ENCODE measurements around the gene NANP.
"Not testable (repeated sequence)": the region's sequence is repeated elsewhere in the genome, so short reads cannot be mapped to it uniquely, and the experiment has no call there.

NANP gene

DNA sequence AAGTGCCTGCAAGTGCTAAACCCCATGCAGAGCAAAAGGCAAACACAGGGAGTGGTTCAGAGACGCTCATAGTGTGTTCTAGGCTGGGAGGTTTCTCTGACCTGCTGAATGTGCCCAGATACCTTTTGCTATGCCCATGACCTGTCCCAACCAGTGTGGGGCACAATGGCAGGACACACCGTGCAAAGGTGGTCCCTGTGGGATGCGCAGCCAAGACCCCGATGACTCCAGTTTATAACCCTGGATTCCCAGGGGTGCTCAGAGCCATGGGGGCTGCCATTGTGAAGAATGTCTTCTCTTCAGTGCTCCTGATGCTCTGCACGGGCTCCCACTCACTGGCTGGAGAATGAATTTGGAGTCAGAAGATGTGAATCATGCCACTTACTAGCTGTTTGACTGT, 36.3 kb downstream of the NANP start:
- Histone ChIP-seq H3K9me3 (ENCODE audit: control insufficient read depth, low read length) (no peaks in the 10 kb centered on the region), H3K36me3 (ENCODE audit: control insufficient read depth, insufficient read depth, low read length) (no peaks in the 10 kb centered on the region), H3K4me3 (ENCODE audit: insufficient read depth, low read depth, low read length) (no peak overlapping the region), H3K27me3 (ENCODE audit: control insufficient read depth, insufficient read depth, low read length, poor library complexity, severe bottlenecking) (no peaks in the 10 kb centered on the region), H3K4me1 (ENCODE audit: control insufficient read depth, insufficient read depth, low read length) (no peaks in the 10 kb centered on the region), H3K27ac (ENCODE audit: insufficient read depth, low read depth, low read length, poor library complexity, severe bottlenecking) (no peak overlapping the region)
- WGBS, 2 experiments, result 86 to 89% methylated on average over 5 of the region's 5 CpGs

DNA sequence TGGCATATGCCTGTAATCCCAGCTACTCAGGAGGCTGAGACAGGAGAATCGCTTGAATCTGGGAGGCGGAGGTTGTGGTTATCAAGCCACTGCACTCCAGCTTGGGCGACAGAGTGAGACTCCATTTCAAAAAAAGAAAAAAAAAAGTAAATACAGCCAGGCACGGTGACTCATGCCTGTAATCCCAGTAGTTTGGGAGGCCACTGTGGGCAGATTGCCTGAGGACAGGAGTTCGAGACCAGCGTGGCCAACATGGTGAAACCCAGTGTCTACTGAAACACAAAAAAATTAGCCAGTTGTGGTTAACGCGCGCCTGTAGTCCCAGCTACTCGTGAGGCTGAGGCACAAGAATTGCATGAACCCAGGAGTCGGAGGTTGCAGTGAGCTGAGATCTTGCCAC, 36.9 kb downstream of the NANP start:
- WGBS, 2 experiments, result 91 to 92% methylated on average over 11 of the region's 11 CpGs
- H3K9me3 ChIP-seq (ENCODE audit: control insufficient read depth, low read length), result no peaks in the 10 kb centered on the region
- H3K36me3 ChIP-seq (ENCODE audit: control insufficient read depth, insufficient read depth, low read length), result no peaks in the 10 kb centered on the region
- H3K27ac ChIP-seq (ENCODE audit: insufficient read depth, low read depth, low read length, poor library complexity, severe bottlenecking), result no peak overlapping the region
- H3K4me1 ChIP-seq (ENCODE audit: control insufficient read depth, insufficient read depth, low read length), result no peaks in the 10 kb centered on the region
- H3K27me3 ChIP-seq (ENCODE audit: control insufficient read depth, insufficient read depth, low read length, poor library complexity, severe bottlenecking), result no peaks in the 10 kb centered on the region
- H3K4me3 ChIP-seq (ENCODE audit: insufficient read depth, low read depth, low read length), result no peak overlapping the region

DNA sequence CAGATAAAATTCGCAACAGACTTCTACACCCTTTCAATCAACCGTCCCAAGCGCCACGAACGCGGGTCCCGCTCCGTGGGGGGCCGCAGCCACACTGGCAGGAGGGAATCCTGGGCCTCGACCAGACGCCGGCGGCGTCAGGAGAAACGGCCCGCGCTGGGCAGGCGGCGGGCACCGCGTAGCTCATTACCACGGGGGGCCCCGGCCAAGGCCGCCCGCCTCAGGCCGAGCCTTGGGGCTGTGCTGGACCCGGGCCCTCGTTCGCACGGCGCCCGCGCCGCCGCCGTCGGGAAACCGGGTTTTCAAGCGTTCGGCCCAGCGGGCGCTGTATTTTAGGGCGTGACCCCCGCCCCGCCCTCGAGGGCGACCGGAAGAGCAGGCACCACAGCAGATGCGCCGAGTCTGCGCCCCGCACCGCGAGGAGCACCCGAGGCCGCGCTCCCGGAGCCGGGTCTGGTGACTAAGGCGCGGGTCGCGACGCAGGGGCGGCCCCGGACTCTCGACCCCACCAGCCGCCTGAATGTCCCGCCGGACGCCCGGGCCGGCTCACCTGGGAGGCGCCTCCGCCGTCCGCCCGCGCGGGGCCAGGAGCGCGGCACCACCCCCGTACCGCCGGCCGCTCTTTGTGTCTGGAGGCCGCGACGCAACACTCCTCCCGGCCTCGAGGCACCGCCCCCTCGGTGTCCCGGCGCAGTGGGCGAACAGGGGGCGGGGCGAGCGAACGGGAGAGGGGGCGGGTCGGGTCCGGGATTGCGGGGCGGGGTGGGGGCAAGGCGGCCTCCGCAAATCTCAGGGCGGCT, 38.7 kb downstream of the NANP start, which contains the start of gene NINL:
Gene NINL (minus strand): TSS at position 627 of the 800 bp plus-strand sequence. CDS start 58,944 bp downstream, outside the sequence.
- WGBS, 2 experiments, result 0 to 1% methylated on average over 108 of the region's 108 CpGs
- Histone ChIP-seq H3K27me3 (ENCODE audit: control insufficient read depth, insufficient read depth, low read length, poor library complexity, severe bottlenecking) (no peaks in the 10 kb centered on the region), H3K4me1 (ENCODE audit: control insufficient read depth, insufficient read depth, low read length) (no peaks in the 10 kb centered on the region), H3K36me3 (ENCODE audit: control insufficient read depth, insufficient read depth, low read length) (no peaks in the 10 kb centered on the region), H3K4me3 (ENCODE audit: insufficient read depth, low read depth, low read length) (peak within 1 kb of the TSS; percentile 76), H3K27ac (ENCODE audit: insufficient read depth, low read depth, low read length, poor library complexity, severe bottlenecking) (peak within 1 kb of the TSS; percentile 87), H3K9me3 (ENCODE audit: control insufficient read depth, low read length) (no peaks in the 10 kb centered on the region)

GRCh38 chr20:25583607-25584006, 40.2 kb downstream of the NANP start:
- H3K9me3 ChIP-seq (ENCODE audit: control insufficient read depth, low read length); H3K36me3 ChIP-seq (ENCODE audit: control insufficient read depth, insufficient read depth, low read length); H3K27me3 ChIP-seq (ENCODE audit: control insufficient read depth, insufficient read depth, low read length, poor library complexity, severe bottlenecking); H3K4me3 ChIP-seq (ENCODE audit: insufficient read depth, low read depth, low read length); H3K27ac ChIP-seq (ENCODE audit: insufficient read depth, low read depth, low read length, poor library complexity, severe bottlenecking): not testable (repeated sequence)
- H3K4me1 ChIP-seq (ENCODE audit: control insufficient read depth, insufficient read depth, low read length), result peaks cover 12% of the 10 kb centered on the region
- 92 to 96% methylated on average over 7 of the region's 7 CpGs for WGBS, 2 experiments

GRCh38 chr20:25580711-25581110, 43.1 kb downstream of the NANP start:
- H3K9me3 ChIP-seq (ENCODE audit: control insufficient read depth, low read length), result no peaks in the 10 kb centered on the region
- H3K4me3 ChIP-seq (ENCODE audit: insufficient read depth, low read depth, low read length), result no peak overlapping the region
- peaks cover 12% of the 10 kb centered on the region for H3K4me1 ChIP-seq (ENCODE audit: control insufficient read depth, insufficient read depth, low read length)
- WGBS, 2 experiments, result 83 to 84% methylated on average over 4 of the region's 4 CpGs
- no peaks in the 10 kb centered on the region for H3K27me3 ChIP-seq (ENCODE audit: control insufficient read depth, insufficient read depth, low read length, poor library complexity, severe bottlenecking)
- no peaks in the 10 kb centered on the region for H3K36me3 ChIP-seq (ENCODE audit: control insufficient read depth, insufficient read depth, low read length)
- H3K27ac ChIP-seq (ENCODE audit: insufficient read depth, low read depth, low read length, poor library complexity, severe bottlenecking), result no peak overlapping the region

DNA sequence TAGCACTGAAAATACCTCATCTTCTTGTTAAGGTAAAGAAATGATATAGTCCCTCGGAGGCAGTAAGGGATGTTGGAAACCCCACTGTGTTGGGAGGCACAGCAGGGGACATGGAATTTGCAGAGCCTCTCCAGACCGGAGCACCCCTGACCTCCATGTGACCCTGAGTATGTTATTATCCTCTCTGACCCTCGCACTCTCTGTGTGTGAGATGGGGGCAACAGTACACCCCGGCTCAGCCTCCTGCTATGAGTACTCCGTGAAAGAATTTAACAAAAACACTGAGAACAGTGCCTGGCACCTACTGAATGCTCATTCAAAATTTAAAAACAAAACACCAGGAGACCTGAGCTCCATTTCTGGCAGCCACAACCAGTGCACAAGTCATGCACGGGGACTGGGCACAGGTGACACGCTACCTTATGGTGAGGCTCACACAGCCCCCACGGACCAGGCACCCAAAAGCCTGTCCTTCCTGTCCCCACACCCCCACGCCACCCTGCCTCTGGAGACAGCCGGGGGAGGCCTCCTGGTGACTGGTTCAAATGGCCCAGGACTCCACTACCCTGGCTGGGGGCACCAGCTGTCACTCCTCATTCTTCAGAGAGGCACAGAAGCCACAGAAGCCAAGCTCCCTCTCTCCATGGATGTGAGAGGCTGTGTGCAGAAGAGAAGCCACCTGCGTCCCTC, 44.6 kb downstream of the NANP start:
- Histone ChIP-seq H3K27ac (ENCODE audit: insufficient read depth, low read depth, low read length, poor library complexity, severe bottlenecking) (peak overlapping the region; percentile 36), H3K9me3 (ENCODE audit: control insufficient read depth, low read length) (no peaks in the 10 kb centered on the region), H3K36me3 (ENCODE audit: control insufficient read depth, insufficient read depth, low read length) (no peaks in the 10 kb centered on the region), H3K4me3 (ENCODE audit: insufficient read depth, low read depth, low read length) (no peak overlapping the region), H3K4me1 (ENCODE audit: control insufficient read depth, insufficient read depth, low read length) (peaks cover 12% of the 10 kb centered on the region), H3K27me3 (ENCODE audit: control insufficient read depth, insufficient read depth, low read length, poor library complexity, severe bottlenecking) (no peaks in the 10 kb centered on the region)
- 54 to 62% methylated on average over 11 of the region's 11 CpGs for WGBS, 2 experiments

GRCh38 chr20:25576783-25577530, 46.9 kb downstream of the NANP start:
- 92 to 93% methylated on average over 15 to 16 of the region's 16 CpGs for WGBS, 2 experiments
- H3K4me3 ChIP-seq (ENCODE audit: insufficient read depth, low read depth, low read length), result no peak overlapping the region
- H3K27me3 ChIP-seq (ENCODE audit: control insufficient read depth, insufficient read depth, low read length, poor library complexity, severe bottlenecking), result no peaks in the 10 kb centered on the region
- peaks cover 12% of the 10 kb centered on the region for H3K4me1 ChIP-seq (ENCODE audit: control insufficient read depth, insufficient read depth, low read length)
- H3K36me3 ChIP-seq (ENCODE audit: control insufficient read depth, insufficient read depth, low read length), result no peaks in the 10 kb centered on the region
- H3K9me3 ChIP-seq (ENCODE audit: control insufficient read depth, low read length), result no peaks in the 10 kb centered on the region
- H3K27ac ChIP-seq (ENCODE audit: insufficient read depth, low read depth, low read length, poor library complexity, severe bottlenecking), result no peak overlapping the region

GRCh38 chr20:25574411-25574810, 49.4 kb downstream of the NANP start:
- WGBS, 2 experiments, result 90 to 94% methylated on average over 3 of the region's 3 CpGs
- Histone ChIP-seq H3K4me3 (ENCODE audit: insufficient read depth, low read depth, low read length) (no peak overlapping the region), H3K9me3 (ENCODE audit: control insufficient read depth, low read length) (no peaks in the 10 kb centered on the region), H3K27ac (ENCODE audit: insufficient read depth, low read depth, low read length, poor library complexity, severe bottlenecking) (no peak overlapping the region), H3K36me3 (ENCODE audit: control insufficient read depth, insufficient read depth, low read length) (no peaks in the 10 kb centered on the region), H3K4me1 (ENCODE audit: control insufficient read depth, insufficient read depth, low read length) (peaks cover 7% of the 10 kb centered on the region), H3K27me3 (ENCODE audit: control insufficient read depth, insufficient read depth, low read length, poor library complexity, severe bottlenecking) (no peaks in the 10 kb centered on the region)

DNA sequence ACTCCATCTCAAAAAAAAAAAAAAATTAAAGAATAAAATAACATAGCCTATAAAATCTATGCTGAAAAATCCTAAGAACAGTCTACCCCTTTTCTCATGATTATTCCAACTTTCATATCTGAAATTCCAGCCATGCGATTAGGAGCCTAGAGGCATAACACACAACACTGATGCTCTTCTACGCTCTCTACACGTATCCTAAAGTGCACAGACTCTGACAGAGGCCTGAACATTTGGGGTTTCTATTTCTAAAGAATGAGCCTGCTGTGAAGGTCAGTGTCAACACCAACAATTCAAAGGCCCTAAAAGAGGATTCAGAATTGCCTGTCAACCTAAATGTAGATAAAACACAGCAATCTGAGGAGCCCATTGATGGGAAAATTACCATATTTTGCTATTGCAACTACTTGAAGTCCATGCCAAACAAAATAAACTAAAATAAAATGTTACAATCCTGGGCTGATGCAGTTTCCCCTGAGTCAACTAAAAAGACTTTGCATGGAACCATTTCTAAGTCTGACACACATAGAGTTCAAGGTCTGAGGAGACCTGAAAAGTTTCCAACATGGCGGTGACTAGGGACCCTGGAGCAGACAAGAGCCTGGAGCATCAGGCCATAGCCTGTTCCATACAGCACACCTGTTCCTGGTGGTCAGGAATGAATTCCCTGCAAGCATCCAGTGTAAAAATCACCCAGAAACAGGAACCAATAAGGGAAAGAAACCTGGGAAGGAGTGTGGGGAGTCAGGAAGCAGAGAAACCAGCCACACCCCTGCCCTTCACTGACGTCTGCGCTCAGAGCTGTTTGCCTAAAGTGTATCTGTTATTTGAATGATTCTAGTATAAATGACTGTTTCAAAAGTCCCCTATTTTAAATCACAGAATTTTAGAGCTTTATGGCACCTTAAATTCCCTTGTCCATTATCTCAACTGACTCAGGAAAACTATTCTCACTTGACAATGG, 50.2 kb downstream of the NANP start:
- Histone ChIP-seq H3K27me3 (ENCODE audit: control insufficient read depth, insufficient read depth, low read length, poor library complexity, severe bottlenecking) (no peaks in the 10 kb centered on the region), H3K4me3 (ENCODE audit: insufficient read depth, low read depth, low read length) (no peak overlapping the region), H3K9me3 (ENCODE audit: control insufficient read depth, low read length) (no peaks in the 10 kb centered on the region), H3K4me1 (ENCODE audit: control insufficient read depth, insufficient read depth, low read length) (no peaks in the 10 kb centered on the region), H3K36me3 (ENCODE audit: control insufficient read depth, insufficient read depth, low read length) (no peaks in the 10 kb centered on the region), H3K27ac (ENCODE audit: insufficient read depth, low read depth, low read length, poor library complexity, severe bottlenecking) (no peak overlapping the region)
- WGBS, 2 experiments, result 90 to 93% methylated on average over 5 to 6 of the region's 6 CpGs

All from ectodermal cell (in vitro differentiated cells).